NCI-H69 (cell line): ENCODE results near the gene ENTHD1.

Experiments used
- DNase-seq: peaks from one replicate; lab custom pipeline; 2025; lab: John Stamatoyannopoulos, UW

The ENTHD1 gene

DNA sequence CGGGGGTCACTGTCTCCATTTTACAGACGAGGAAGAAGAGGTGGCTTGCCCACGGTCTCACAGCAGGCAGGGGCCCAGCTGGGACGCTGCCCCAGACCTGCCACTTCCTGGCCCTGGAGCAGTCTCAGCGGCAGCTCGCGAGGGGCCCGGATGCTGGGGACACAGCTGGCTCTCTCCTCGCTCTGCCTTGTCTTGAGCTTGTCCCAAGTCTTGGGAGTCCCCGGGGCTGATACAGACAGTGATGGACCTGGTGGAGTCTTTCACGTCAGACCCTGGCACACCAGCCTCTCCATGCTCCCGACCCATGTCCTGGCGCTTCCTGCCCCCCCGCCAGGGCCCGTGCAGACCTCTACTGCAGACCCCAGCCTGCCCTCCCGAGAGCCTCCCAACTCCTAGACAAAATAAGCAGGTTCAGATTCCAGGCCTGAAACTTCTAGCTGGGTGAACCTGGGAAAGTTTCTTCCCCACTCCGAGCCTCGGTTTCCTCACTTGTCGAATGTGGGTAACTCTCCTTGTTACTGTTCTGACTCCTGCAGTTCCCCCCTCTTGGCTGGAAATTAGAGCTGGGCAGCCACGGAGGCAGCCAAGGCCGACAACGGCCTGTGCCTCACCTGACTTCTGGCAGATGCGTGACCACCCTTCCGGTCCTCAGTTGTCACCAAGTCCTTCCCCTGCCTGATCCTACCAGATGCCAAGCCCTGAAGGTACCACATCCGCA is 177.6 kb downstream of the ENTHD1 start:
- DNase-seq, result no peak

DNA sequence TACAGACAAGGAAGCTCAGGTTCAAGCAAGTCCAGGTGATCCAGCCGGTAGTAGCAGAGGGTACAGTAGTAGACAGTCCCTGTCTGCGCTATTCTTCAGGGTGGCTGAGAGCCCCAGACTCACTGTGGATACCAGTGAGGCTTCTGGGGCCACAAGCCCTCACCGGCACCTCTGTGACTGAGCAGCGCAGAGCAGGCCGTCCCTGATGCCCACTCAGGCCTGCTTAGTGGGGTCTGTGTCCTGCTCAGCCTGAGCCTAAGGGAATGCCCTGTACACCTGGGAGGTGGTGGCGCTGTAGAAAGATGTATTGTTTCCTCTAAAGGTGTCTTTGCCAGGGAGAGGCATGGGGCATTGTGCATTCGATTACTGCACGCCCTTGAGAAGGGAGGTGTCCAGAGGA is 179.2 kb downstream of the ENTHD1 start:
- DNase-seq, result no peak

GRCh38 chr22:39713799-39714290 is 179.7 kb downstream of the ENTHD1 start:
- DNase-seq, result no peak

DNA sequence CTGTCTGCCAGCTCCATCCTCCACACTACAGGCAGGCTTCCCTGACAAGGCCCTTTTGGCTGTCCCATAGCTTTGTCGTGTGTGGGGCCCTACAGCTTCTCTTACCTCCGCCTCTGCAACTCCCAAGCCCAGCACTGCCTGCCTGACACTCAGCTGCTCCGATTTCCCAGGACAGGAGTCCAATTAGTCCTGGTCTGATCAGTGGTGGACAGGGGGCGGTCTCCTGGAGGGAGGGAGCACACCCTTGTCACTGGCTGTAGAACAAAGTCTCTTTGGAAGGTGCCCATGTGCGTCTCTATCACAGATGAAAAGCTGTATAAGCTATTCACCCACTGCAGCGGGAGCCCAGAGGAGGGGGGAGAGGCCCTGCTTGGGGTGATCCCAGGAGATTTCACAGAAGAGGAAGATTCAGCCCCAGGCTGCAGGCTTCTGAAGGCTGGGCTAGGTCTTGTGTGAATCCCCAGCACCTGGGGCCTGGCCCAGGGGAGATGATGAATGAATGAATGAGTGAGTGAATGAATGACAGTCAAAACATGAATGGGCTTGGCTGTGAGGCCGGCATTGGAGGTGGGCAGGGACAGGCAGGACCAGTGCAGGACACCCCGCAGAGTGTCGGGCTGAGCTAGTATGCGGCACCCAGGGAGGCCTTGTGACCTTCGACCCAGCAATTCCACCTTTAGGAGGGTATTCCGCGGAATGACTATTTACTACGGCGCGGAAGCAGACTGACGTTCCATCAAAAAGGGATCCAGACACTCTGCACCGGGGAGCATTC is 180.6 kb downstream of the ENTHD1 start:
- no peak for DNase-seq

- DNase-seq, result no peak
Observed at GRCh38 chr22:39712081-39712480, 181.5 kb downstream of the ENTHD1 start.

DNA sequence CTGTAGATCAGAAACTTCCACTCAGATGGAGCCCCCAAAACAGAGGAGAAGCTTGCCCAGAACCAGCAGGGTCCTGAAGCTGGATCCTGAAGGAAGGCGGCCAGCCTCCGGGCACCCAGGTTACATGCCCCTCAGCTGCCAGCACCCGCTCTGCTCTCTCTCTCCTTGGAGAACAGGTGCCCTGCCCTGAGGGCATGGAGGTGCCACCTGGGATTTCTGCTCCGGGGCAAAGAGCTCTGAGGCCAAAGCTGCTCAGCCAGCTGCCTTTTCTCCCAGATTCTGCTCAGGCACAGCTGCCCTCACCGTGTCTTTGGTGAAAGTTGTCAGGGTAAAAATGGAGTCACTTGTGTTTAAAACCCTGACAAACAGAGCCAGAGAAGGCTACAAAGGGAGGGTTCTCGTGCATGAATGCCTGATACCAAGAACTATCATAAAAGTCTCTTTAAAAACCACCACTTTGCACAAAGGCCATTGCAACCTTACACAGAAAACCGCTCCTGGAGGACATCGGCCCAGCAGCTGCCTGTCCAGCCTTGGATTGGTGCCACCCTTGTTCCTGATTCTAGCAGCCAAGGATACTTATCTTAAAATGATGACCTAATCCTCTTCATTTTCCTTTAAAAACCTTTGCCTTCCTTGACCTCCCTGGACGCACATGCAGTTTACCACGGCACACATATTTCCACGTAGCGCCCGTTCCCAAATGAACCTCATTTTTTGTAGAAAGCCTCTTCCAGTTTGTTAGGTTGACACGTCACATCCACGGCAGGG is 183.0 kb downstream of the ENTHD1 start:
- DNase-seq, result no peak

DNA sequence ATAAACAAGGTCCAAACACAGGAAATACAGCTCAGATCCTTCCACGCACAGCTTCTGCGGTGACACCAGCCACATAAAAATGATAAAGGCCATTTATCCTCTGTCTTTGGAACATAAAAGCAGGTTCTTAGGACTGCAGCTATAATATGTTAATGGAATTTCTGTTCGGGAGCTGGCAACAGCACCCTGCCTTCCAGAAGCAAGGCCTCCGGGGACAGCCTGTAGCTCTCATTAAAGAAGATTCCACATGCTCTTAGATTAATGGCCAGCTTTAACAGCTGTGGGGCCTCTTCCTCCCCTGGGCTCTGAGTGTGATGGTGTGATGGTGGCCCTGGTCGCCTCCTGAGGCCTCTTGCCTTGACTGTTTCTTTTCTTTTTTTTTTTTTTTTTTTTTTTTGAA is 185.7 kb downstream of the ENTHD1 start:
- no peak for DNase-seq

- DNase-seq, result no peak
Observed at GRCh38 chr22:39707351-39707750, 186.2 kb downstream of the ENTHD1 start.

DNA sequence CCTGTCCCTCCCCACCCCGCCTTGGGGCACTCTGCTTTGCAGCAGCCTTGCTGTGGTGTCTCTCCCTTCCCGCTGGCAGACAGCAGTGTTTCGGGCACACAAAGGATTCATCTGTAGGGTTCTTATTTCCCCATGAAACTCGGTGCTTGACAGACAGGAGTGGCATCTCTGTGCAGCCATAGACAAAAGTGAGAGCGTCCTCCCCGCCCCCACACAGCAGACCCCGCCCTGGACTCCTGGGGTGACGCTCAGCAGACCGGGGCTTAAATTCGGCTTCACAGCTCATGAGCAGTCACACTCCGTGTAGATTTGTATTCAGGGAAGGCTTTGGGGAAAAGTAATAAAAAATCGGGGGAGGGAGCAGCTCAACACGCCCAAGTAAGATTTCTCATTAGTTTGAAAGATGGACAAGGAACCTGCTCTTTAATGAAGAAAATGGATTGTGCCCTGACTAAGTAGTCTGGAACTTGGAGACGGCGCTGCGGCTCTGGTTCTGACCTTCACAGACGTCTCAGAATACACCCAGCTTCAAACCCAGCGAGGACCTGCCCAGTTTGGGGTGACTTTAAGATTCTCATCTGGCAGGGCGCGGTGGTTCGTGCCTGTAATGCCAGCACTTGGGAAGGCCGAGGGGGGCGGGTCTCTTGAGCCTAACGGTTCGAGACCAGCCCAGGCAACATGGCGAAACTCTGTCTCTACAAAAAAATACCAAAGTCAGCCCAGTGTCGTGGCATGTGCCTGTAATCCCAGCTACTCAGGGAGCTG is 187.0 kb downstream of the ENTHD1 start:
- no peak for DNase-seq

- DNase-seq, result no peak
Observed at GRCh38 chr22:39705386-39705785, 188.2 kb downstream of the ENTHD1 start.

DNA sequence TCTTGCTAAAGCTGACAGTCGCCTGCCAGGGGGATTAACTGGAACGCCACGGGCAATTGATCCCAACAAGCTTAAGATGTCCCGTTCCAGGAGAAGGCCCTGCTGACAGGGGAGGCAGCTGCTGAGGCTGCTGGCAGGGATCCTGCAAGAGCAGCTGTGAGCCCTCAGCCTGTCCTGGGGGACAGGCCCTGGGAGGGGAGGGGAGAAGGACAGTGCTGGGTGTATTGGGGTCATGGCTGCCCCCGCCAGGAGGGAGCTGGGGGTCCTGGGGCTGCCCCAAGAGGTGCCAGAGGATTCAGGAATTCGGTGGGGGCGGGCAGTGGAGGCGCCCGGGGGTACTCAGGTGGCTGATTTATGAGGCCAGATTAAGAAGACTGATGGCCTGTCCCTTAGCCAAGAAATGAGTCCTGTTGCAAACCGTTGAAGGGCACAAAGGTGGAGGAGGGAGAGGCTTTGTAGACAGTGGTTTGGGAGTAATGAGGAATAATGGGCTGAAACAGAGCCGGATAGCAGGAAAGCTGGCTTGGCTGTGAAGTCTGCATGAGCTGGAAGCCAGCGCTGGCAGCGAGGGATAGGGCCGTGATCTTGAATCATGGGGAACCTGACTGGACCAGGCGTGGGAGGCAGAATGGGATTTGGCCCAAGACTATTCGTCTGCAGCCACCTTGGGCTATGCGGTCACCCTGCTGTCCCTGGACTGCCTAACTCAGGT is 189.5 kb downstream of the ENTHD1 start:
- DNase-seq, result no peak

DNA sequence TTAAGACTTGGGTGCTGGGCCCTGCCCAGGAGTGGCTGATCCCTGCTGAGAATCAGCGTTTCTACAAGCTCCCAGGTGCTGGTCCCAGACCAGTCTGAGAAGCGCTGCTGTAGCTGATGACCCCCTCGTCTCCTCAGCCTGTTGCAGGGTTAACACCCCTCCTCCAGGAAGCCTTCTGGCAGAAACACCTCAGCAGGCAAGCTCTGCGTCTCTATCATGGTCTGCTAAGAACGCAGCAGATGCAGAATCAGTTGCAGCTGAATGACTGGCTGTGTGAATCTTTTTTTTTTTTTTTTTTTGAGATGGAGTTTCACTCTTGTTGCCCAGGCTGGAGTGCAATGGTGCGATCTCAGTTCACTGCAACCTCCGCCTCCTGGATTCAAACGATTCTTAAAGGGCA is 190.5 kb downstream of the ENTHD1 start:
- DNase-seq, result no peak

- DNase-seq, result no peak
Observed at GRCh38 chr22:39700565-39700964, 193.0 kb downstream of the ENTHD1 start.

- peak; percentile 44 for DNase-seq
Observed at GRCh38 chr22:39699631-39700360, 193.8 kb downstream of the ENTHD1 start.

DNA sequence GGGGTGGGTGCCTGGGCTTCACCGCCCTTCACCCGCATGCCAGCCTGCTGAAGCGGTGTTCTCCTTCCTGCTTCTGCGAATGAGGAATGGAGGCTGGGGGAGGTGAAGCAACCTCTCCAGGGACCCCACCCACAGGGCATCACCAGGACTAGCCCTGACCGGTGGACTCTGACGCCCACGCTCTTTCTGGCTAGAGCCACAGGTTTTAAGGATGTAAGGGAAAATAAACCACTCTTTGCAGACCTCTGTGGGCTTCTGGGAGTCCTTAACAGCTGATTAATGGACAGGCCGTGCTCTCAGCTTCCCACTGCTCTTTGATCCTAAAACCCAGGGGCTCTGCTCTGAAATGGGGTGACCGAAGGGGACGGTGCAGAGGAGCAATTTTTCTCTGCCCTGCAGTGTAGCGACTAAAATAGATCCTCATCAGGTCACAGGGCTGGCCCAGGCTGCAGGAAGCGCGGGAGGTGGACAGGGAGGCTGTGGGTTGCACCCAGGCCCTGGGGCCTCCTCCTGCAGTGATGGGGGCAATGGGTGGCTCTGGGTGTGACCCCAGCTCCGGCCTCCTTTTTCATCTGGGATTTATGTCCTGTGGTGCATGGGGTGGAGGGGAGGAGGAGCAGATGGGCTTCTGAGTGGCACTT is 195.7 kb downstream of the ENTHD1 start:
- no peak for DNase-seq

DNA sequence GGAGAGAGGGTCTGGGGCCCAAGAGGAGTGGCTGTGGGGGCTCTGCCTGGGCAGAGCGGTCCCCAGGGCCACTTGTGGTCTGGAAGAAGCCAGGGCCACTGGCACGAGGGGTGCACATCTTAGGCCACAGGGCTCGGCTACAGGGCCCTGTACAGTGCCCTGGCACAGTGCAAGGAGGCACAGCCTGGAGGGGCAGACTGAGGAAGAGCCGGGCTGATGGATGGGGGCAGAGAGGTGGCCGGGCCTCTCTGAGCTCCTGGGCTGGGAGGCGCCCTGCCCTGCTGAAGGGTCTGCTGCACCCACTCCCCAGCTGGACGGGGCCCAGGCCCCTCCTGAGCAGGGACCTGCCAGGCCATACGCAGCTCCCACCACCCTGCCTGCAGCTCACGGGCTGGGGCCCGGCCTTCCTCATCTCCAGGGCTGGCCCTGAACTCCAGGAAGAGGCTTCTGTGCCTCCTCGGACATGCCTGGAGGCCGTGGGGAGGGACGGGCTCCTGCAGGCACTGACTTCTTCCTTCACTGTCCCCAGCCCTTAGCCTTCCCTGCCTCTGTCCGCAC is 199.5 kb downstream of the ENTHD1 start:
- DNase-seq, result no peak
